Kidney (tissue), 14 donors: ENCODE measurements around the gene CMSS1. TPM values are rescaled to one million over a fixed set of nuclear protein-coding genes. Genes with fewer than 3 reads are reported as not detected.
A peak's percentile ranks its signal among the peaks of the same experiment; 100 is the strongest.

ENCODE experiments used
- DNase-seq, 5 donors: peaks; one replicate each; pipeline ENCODE4 v3.0.0-alpha.2; 2013 to 2020
- FAIRE-seq: peaks from 2 replicates; lab custom pipeline; 2012; peaks lifted over from hg19 to GRCh38; lab: Jason Lieb, UNC
- H3K27ac ChIP-seq, 2 donors: one replicate each; pipeline ENCODE4 v1.7.0; 2013; ENCODE audit warnings: low read depth in 2 of 2, low read length in 2 of 2, inconsistent platforms in 1 of 2
- H3K27me3 ChIP-seq: one replicate; pipeline ENCODE4 v1.7.1; 2013; ENCODE audit warnings: low read length, inconsistent platforms; ENCODE audit not compliant: control insufficient read depth, insufficient read depth
- H3K36me3 ChIP-seq, 3 donors: one replicate each; pipeline versions ENCODE4 v1.7.0 to v1.7.1; 2013; ENCODE audit warnings: low read length in 3 of 3, control low read depth in 1 of 3, inconsistent platforms in 1 of 3; ENCODE audit not compliant: insufficient read depth in 3 of 3, control insufficient read depth in 2 of 3
- H3K4me1 ChIP-seq, 3 donors: one replicate each; pipeline versions ENCODE4 v1.7.0 to v1.7.1; 2013; ENCODE audit warnings: low read length in 3 of 3, inconsistent platforms in 1 of 3, low read depth in 1 of 3; ENCODE audit not compliant: control insufficient read depth in 2 of 3, insufficient read depth in 2 of 3
- H3K4me3 ChIP-seq, 3 donors: one replicate each; pipeline versions ENCODE4 v1.7.0 to v1.8.1; 2013; ENCODE audit warnings: low read length in 3 of 3, control low read depth in 1 of 3, inconsistent platforms in 1 of 3
- H3K9ac ChIP-seq, 3 donors: one replicate each; pipeline versions ENCODE4 v1.7.0 to v1.7.1; 2013; ENCODE audit warnings: low read length in 3 of 3, control low read depth in 1 of 3, inconsistent platforms in 1 of 3
- H3K9me3 ChIP-seq, 3 donors: one replicate each; pipeline versions ENCODE4 v1.7.0 to v1.7.1; 2013; ENCODE audit warnings: low read length in 3 of 3, control low read depth in 1 of 3, inconsistent platforms in 1 of 3; ENCODE audit not compliant: control insufficient read depth in 2 of 3, insufficient read depth in 1 of 3
- intact Hi-C: fragments of 100-400 bp; cut with DNase I; formaldehyde crosslinking; loops from one replicate; pipeline ENCODE4 v1.11.1; 2022
- polyA plus RNA-seq: library from polyadenylated mRNA; stranded (reverse); fragments of 350-450 nt; fragmentation: Illumina TruSeq; extraction: RNeasy Lipid Tissue Mini Kit (QIAGEN cat#74804); gene quantifications from one replicate; pipeline ENCODE4 v1.2.3, GENCODE V29; 2014; ENCODE audit warnings: low read depth, low replicate concordance; ENCODE audit not compliant: insufficient read depth
- total RNA-seq: library from RNA; stranded (reverse); fragmentation: NEBNext Ultra II Directional; extraction: Animal tissue kit (Norgen Biotek cat#: 25700); gene quantifications from one replicate; pipeline ENCODE4 v1.2.1, GENCODE V29; 2021
- TF ChIP-seq, protein P1 (sequence below): IDR thresholded peaks from 3 replicates; pipeline ENCODE4 v1.5.1; 2012; ENCODE audit warnings: mild to moderate bottlenecking, moderate library complexity, borderline replicate concordance; ENCODE audit not compliant: insufficient read depth; ENCODE audit errors: extremely low read depth
- donor health status: control.
- donor health status: control.
- donor health status: control.
- donor health status: control.
- donor health status: control.
- donor health status: DM: yes; HTN: yes; CAD: no.
- donor health status: Normal renal cell carcinoma (clear cell type).

CMSS1 gene
- total and polyA plus RNA-seq, 2 donors from 2014 or later, result 26.4 to 27.0 TPM

- DNase-seq (no peak), FAIRE-seq (no peak)
- intact Hi-C loops, result no loop called here
- Histone ChIP-seq H3K4me1 (no peaks in the 10 kb centered on the region), H3K9ac (no peak overlapping the region), H3K36me3 (no peaks in the 10 kb centered on the region), H3K27me3 (no peaks in the 10 kb centered on the region), H3K9me3 (no peaks in the 10 kb centered on the region), H3K4me3 (no peak overlapping the region), H3K27ac (no peak overlapping the region)
- TF ChIP-seq, protein P1, sequence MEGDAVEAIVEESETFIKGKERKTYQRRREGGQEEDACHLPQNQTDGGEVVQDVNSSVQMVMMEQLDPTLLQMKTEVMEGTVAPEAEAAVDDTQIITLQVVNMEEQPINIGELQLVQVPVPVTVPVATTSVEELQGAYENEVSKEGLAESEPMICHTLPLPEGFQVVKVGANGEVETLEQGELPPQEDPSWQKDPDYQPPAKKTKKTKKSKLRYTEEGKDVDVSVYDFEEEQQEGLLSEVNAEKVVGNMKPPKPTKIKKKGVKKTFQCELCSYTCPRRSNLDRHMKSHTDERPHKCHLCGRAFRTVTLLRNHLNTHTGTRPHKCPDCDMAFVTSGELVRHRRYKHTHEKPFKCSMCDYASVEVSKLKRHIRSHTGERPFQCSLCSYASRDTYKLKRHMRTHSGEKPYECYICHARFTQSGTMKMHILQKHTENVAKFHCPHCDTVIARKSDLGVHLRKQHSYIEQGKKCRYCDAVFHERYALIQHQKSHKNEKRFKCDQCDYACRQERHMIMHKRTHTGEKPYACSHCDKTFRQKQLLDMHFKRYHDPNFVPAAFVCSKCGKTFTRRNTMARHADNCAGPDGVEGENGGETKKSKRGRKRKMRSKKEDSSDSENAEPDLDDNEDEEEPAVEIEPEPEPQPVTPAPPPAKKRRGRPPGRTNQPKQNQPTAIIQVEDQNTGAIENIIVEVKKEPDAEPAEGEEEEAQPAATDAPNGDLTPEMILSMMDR, result no peak
Observed at GRCh38 chr3:99776516-99777209, 41.0 kb upstream of the CMSS1 start.

DNA sequence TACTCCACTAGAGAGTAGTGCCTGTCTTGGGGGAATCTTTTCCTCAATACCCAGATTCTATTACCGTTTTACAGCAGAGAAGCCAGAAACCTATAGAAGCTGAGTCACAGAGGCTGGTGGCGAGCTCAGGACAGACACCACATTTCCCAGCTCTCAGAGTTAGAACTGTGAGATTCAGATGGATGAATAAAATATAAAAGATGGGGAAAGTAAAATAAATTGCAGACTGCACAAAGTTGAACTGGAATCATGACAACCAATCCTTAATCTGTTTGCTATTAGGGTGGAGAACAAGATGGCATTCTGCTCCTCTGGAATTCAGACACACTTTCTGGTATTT, 40.5 kb upstream of the CMSS1 start:
- no peaks in the 10 kb centered on the region for H3K9me3 ChIP-seq
- no peaks in the 10 kb centered on the region for H3K27me3 ChIP-seq
- FAIRE-seq (no peak), DNase-seq (no peak)
- no peaks in the 10 kb centered on the region for H3K36me3 ChIP-seq
- H3K9ac ChIP-seq, result no peak overlapping the region
- H3K27ac ChIP-seq, result no peak overlapping the region
- TF ChIP-seq, protein P1, result no peak
- no peaks in the 10 kb centered on the region for H3K4me1 ChIP-seq
- H3K4me3 ChIP-seq, result no peak overlapping the region
- intact Hi-C loops, result no loop called here

- Histone ChIP-seq H3K9ac (no peak overlapping the region), H3K4me1 (no peaks in the 10 kb centered on the region), H3K27ac (no peak overlapping the region), H3K9me3 (no peaks in the 10 kb centered on the region), H3K27me3 (no peaks in the 10 kb centered on the region), H3K36me3 (no peaks in the 10 kb centered on the region), H3K4me3 (no peak overlapping the region)
- TF ChIP-seq, protein P1, result no peak
- DNase-seq, result peak in 1 of 5 donors; percentile 38
- no peak for FAIRE-seq
- intact Hi-C loops, result no loop called here
Observed at GRCh38 chr3:99777708-99778107, 40.0 kb upstream of the CMSS1 start.

DNA sequence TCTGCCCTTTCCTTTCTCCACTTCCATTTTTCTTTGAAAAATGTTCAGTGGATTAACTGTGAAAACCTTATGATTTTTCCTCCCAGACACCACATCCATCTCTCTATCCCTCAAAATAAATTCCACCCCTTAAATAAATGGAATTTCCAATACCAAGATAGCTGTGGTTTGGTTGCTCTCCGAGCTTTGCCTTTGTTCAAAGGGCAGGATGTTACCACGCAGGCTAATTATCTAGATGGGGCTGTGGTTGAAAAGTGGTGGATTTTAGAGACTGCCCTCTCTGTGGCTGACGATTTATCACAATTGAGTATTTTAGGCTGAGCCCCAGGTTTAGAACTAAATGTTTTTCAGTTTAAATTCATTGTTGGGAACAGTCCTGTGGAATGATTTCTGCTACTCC, 36.9 kb upstream of the CMSS1 start:
- Histone ChIP-seq H3K4me1 (no peaks in the 10 kb centered on the region), H3K27ac (no peak overlapping the region), H3K9me3 (no peaks in the 10 kb centered on the region), H3K4me3 (no peak overlapping the region), H3K27me3 (no peaks in the 10 kb centered on the region), H3K36me3 (no peaks in the 10 kb centered on the region), H3K9ac (no peak overlapping the region)
- DNase-seq (no peak), FAIRE-seq (no peak)
- intact Hi-C loops, result no loop called here
- TF ChIP-seq, protein P1, result no peak
